ENCODE measurements around the gene RCOR1.
"Not testable (repeated sequence)": the region's sequence is repeated elsewhere in the genome, so short reads cannot be mapped to it uniquely, and the experiment has no call there.

The RCOR1 gene

DNA sequence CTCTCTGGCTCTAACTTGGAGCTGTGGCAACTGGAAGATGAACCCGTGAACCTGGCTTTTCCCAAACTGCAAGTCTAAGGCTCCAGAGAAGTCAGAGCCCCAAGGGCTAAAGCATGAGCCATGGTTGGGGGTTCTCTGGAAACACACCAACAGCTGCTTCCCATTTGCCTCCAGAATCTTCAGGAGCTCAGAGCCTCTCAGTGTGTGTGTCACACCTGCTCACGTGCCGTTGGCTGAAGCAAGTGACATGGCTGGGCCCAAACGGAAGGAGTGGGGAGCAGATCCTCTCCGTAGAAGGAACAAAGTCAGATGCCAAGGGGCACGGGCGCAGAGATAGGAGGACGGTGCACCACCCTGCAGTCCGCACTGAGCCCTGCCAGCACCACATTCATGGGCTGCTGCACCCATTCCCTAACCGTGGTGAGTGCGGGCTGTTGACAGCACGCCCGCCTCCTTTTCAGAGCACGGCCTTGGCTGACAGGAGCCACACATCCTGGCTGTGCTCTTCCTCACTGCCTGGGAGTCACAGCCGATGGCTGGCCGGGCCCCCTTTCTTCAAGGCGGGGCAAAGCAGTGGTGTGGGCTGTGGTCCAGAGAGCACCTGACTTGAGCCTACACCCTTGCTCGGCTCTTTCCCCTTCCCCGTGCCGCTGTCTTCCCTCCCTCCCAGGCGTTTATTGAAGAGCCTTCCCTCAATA, 168.2 kb downstream of the RCOR1 start:
- Histone ChIP-seq H3K9me3 (ENCODE audit: control insufficient read depth, low read length) (no peaks in the 10 kb centered on the region), H3K4me3 (ENCODE audit: low read length) (no peak overlapping the region), H3K36me3 (ENCODE audit: control insufficient read depth, insufficient read depth, low read length) (no peaks in the 10 kb centered on the region), H3K9ac (ENCODE audit: low read length) (no peak overlapping the region), H3K4me1 (ENCODE audit: control insufficient read depth, insufficient read depth, low read length) (peaks cover 11% of the 10 kb centered on the region), H3K27me3 (ENCODE audit: control insufficient read depth, insufficient read depth, low read length) (peaks cover 17% of the 10 kb centered on the region)

DNA sequence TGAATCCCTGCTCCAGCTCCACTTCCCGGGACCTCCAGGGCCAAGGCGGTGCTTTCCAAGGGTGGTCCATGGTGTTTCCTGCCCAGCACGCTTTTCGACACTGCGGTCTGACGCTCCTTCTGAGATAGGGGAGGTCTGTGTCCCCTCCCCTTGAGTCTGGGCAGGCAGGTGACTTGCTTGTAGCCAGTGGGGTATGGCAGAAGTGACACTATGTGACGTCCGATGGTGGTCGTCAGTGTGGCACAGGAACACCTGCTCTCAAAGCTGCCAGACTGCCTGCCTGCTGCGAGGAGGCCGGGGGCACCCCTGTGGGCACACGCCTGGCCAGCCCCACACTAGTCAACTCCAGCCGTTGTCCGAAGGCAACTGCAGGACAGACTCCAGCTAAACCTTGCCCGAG, 168.8 kb downstream of the RCOR1 start:
- Histone ChIP-seq H3K36me3 (ENCODE audit: control insufficient read depth, insufficient read depth, low read length) (no peaks in the 10 kb centered on the region), H3K4me3 (ENCODE audit: low read length) (no peak overlapping the region), H3K4me1 (ENCODE audit: control insufficient read depth, insufficient read depth, low read length) (peaks cover 11% of the 10 kb centered on the region), H3K27me3 (ENCODE audit: control insufficient read depth, insufficient read depth, low read length) (peaks cover 17% of the 10 kb centered on the region), H3K9me3 (ENCODE audit: control insufficient read depth, low read length) (no peaks in the 10 kb centered on the region), H3K9ac (ENCODE audit: low read length) (no peak overlapping the region)

DNA sequence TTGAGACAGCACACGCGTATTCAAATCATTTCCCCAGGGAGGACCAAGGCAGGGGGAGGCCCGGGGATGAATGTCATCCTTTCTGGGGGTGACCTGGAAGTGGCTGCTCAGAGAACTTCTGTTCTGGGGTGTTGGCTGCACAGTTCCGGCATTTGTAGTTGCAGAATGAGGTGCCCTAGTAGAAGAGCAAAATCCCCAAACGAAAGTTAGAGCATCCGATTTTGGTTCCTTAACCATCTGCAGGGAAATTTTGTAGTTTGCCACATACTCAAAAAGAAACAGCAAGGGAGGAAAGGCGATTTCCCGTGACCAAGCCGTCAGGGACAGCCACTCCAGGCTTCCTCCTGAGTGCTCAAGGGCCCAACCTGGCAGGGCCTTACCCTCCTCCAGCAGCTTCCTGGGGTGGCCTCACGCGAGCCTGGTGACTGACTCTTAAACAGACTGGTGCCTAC, 171.8 kb downstream of the RCOR1 start:
- Histone ChIP-seq H3K4me1 (ENCODE audit: control insufficient read depth, insufficient read depth, low read length) (peaks cover 11% of the 10 kb centered on the region), H3K4me3 (ENCODE audit: low read length) (no peak overlapping the region), H3K9me3 (ENCODE audit: control insufficient read depth, low read length) (no peaks in the 10 kb centered on the region), H3K9ac (ENCODE audit: low read length) (no peak overlapping the region), H3K36me3 (ENCODE audit: control insufficient read depth, insufficient read depth, low read length) (no peaks in the 10 kb centered on the region), H3K27me3 (ENCODE audit: control insufficient read depth, insufficient read depth, low read length) (peaks cover 17% of the 10 kb centered on the region)

DNA sequence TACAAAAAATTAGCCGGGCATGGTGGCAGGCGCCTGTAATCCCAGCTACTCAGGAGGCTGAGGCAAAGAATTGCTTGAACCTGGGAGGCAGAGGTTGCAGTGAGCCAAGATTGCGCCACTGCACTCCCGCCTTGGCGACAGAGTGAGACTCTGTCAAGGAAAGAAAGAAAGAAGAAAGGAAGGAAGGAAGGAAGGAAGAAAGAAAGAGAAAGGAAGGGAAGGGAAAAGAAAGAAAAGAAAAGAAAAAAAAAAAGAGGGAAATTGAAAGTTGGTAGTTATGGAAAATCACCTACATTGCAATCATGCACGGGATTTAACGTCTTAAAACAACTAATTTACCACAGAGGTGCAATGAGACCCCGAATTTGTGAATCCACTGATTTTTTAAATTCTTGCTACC, 173.3 kb downstream of the RCOR1 start:
- H3K9ac ChIP-seq (ENCODE audit: low read length); H3K4me3 ChIP-seq (ENCODE audit: low read length); H3K36me3 ChIP-seq (ENCODE audit: control insufficient read depth, insufficient read depth, low read length); H3K4me1 ChIP-seq (ENCODE audit: control insufficient read depth, insufficient read depth, low read length); H3K9me3 ChIP-seq (ENCODE audit: control insufficient read depth, low read length): not testable (repeated sequence)
- peaks cover 11% of the 10 kb centered on the region for H3K27me3 ChIP-seq (ENCODE audit: control insufficient read depth, insufficient read depth, low read length)

DNA sequence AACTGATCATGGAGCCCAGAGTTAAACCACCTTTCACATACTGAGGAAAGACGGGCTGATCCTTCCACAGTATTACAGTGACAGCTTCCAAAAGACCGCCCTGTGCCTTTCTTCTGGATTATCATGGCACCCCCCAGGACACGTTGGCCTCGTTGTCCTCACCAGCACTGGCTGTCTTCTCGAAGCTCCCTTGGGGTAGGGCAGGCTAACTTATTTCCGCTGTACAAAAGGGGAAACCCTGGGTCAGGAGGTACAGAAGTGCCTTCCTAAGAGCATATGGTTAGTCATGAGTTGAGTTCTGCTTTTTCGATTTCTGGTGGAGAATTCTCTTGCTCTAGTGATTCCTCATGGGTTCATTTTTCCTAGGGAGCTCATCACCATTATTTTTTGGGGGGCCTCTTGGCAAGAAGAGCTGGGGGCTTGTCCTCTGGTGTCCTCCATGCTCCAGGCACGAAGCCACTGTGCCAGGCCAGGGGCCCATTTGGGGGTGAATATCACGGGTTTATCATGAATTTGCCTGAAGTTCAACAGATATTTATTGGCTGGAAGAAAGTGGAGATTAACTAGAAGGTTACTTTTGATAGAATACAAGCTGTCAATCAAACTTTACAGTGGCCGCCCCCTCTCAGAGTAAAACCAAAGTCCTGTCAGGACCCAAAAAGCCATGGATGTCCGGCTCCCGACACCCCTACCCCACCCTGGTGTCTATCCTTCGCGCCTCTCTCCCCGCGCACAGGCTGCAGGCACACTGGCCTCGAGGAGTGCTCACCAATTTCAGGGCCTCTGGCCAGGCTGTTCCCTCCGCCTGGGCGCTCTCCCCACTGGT, 176.0 kb downstream of the RCOR1 start:
- Histone ChIP-seq H3K9me3 (ENCODE audit: control insufficient read depth, low read length) (no peaks in the 10 kb centered on the region), H3K36me3 (ENCODE audit: control insufficient read depth, insufficient read depth, low read length) (no peaks in the 10 kb centered on the region), H3K9ac (ENCODE audit: low read length) (no peak overlapping the region)

DNA sequence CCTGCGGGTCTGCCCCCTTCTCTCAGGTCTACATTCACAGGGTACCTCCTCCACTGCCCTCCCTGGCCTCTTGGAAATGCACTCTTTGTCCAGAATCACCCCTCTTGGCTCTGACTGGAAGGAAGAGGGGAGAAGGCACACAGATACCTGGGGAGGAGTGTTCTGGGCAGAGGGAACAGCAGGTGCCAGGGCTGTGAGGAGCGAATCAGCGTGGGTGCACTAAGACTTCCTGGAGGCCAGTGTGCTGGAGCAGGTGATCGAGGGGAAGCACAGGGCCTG, 176.5 kb downstream of the RCOR1 start:
- Histone ChIP-seq H3K4me1 (ENCODE audit: control insufficient read depth, insufficient read depth, low read length) (no peaks in the 10 kb centered on the region), H3K27me3 (ENCODE audit: control insufficient read depth, insufficient read depth, low read length) (no peaks in the 10 kb centered on the region), H3K9me3 (ENCODE audit: control insufficient read depth, low read length) (no peaks in the 10 kb centered on the region), H3K4me3 (ENCODE audit: low read length) (no peak overlapping the region), H3K9ac (ENCODE audit: low read length) (no peak overlapping the region), H3K36me3 (ENCODE audit: control insufficient read depth, insufficient read depth, low read length) (no peaks in the 10 kb centered on the region)

More for the DNA sequence above, 176.0 kb downstream of the RCOR1 start:
- H3K4me3 ChIP-seq (ENCODE audit: low read length) = no peak overlapping the region
- H3K4me1 ChIP-seq (ENCODE audit: control insufficient read depth, insufficient read depth, low read length) = no peaks in the 10 kb centered on the region
- H3K27me3 ChIP-seq (ENCODE audit: control insufficient read depth, insufficient read depth, low read length) = no peaks in the 10 kb centered on the region

DNA sequence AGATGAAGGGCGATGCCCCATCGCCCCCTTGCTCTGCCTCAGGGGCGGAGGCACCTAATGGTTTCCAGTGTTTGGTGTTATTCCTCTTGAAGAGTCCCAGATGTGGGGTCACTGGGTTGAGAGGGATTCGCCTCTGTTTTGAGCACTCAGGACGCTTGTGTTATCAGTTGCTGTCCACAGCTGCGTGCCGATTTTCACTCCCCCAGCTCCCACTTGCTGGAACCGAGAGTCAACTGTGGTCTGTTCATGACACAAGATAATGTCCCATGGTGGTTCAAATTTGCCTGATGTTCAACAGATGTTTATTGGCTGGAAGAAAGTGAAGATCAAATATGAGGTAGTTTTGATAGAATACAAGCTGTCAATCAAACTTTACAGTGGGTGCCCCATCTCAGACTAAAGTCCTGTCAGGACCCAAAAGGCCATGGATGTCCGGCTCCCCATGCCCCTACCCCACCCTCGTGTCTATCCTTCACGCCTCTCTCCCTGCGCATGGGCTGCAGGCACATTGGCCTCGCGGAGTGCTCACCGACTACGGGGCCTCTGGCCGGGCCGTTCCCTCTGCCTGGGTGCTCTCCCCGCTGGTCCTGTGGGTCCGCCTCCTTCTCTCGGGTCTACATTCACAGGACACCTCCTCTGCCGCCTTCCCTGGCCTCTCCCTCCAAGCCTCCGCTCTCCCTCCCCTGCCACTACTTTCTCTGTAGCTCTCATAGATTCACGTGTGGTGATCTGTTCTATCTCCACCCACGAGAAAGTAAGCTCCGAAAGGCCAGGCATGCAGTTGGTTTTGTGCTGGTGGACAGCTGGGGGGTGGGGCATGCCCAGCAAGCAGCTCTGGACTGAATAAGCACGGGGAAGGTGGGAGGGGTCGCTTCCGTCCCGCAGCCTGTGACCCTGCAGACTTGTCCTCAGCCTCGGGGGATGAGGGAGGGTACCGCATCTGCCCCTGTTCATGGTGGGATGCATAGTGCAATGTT, 178.0 kb downstream of the RCOR1 start:
- H3K9ac ChIP-seq (ENCODE audit: low read length) = no peak overlapping the region
- H3K27me3 ChIP-seq (ENCODE audit: control insufficient read depth, insufficient read depth, low read length) = no peaks in the 10 kb centered on the region
- no peaks in the 10 kb centered on the region for H3K36me3 ChIP-seq (ENCODE audit: control insufficient read depth, insufficient read depth, low read length)
- no peak overlapping the region for H3K4me3 ChIP-seq (ENCODE audit: low read length)
- H3K4me1 ChIP-seq (ENCODE audit: control insufficient read depth, insufficient read depth, low read length) = no peaks in the 10 kb centered on the region
- H3K9me3 ChIP-seq (ENCODE audit: control insufficient read depth, low read length) = no peaks in the 10 kb centered on the region

DNA sequence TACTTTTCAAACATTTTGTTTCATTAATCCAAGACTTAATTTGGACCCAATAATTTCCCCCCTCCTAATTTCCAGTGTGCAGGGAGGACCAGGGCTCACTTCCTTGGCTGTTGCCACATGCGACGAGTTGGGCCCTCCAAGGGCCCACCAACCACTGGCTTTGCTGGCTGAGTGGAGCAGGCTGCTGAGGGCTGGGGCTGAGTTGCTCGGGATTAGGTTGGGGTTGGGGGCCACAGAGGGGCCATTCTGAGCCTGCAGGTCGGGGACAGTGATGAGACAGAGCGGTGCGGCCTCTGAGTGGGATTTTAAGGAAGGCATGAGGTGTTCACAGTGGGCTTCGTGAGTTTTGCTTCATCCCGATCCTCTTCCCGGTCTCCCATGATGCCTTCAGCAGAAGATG, 178.7 kb downstream of the RCOR1 start:
- Histone ChIP-seq H3K36me3 (ENCODE audit: control insufficient read depth, insufficient read depth, low read length) (no peaks in the 10 kb centered on the region), H3K9ac (ENCODE audit: low read length) (no peak overlapping the region), H3K27me3 (ENCODE audit: control insufficient read depth, insufficient read depth, low read length) (no peaks in the 10 kb centered on the region), H3K4me3 (ENCODE audit: low read length) (no peak overlapping the region), H3K4me1 (ENCODE audit: control insufficient read depth, insufficient read depth, low read length) (no peaks in the 10 kb centered on the region), H3K9me3 (ENCODE audit: control insufficient read depth, low read length) (no peaks in the 10 kb centered on the region)

DNA sequence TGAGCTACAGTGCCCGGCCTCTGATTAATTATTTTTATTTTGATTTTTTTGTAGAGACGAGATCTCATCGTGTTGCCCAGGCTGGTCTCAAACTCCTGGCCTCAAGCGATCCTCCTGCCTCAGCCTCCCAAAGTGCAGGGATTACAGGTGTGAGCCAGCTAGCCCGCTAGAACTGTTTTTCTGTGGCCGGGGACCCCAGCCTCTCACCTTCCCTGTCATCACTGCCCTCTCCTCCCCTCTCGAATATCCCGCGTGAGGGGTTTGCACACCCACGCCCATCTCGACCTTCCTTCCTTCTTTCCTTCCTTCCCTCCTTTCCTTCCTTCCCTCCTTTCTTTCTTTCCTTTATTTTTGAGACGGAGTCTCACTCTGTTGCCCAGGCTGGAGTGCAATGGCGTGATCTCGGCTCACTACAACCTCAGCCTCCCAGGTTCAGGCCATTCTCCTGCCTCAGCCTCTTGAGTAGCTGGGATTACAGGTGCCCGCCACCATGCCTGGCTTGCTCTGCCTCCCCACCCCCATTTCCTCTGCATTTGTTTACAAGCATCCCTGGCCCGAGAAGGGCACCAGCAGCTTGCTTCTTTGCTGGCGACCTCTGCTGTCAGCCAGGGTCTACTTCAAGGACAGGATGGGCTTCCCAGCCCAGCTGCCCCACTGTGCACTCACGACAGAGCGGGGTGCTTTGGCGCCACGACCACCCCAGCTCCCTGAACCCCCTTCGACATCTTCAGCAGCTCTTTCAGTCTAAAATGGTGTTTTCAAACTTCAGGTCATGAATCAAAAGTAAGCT, 180.5 kb downstream of the RCOR1 start:
- no peak overlapping the region for H3K9ac ChIP-seq (ENCODE audit: low read length)
- H3K4me3 ChIP-seq (ENCODE audit: low read length) = no peak overlapping the region
- no peaks in the 10 kb centered on the region for H3K36me3 ChIP-seq (ENCODE audit: control insufficient read depth, insufficient read depth, low read length)
- peaks cover 4% of the 10 kb centered on the region for H3K4me1 ChIP-seq (ENCODE audit: control insufficient read depth, insufficient read depth, low read length)
- H3K27me3 ChIP-seq (ENCODE audit: control insufficient read depth, insufficient read depth, low read length) = no peaks in the 10 kb centered on the region
- H3K9me3 ChIP-seq (ENCODE audit: control insufficient read depth, low read length) = no peaks in the 10 kb centered on the region

DNA sequence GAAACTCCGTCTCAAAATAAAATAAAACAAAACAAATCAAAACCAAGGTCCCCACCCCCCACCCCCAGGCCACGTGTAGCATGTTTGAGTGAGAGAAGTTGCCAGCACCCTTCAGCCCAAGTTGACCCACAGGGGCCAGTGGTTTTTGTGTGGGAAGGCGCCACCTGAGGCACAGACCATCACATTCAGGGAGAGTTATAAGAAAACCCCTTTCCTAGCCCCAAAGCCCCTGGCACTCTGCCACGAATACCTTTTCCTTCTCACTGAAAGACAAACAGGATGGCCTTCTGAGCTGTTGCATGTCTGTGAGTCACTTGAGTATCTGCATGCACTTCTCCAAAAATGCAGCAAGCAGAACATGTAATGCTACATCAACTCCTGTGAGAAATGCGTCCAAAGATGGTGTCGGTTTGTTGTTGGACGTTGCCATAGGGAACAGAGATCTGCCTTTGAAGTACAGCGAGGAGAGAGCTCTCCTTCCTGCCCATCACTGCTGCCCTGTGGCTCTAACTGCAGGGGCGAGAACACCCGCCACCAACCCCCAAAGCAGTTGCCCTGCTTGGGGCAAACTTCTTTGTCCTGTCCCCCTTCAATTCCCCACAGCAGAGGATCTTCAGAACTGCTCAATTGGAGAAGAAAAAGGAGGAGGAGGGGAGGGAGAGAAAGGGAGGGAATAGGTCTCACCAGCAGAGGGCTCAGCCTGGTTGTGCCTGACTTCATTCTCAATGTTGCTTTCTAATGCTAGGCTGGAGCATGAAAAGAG, 182.1 kb downstream of the RCOR1 start:
- Histone ChIP-seq H3K9ac (ENCODE audit: low read length) (no peak overlapping the region), H3K9me3 (ENCODE audit: control insufficient read depth, low read length) (no peaks in the 10 kb centered on the region), H3K4me3 (ENCODE audit: low read length) (no peak overlapping the region), H3K36me3 (ENCODE audit: control insufficient read depth, insufficient read depth, low read length) (no peaks in the 10 kb centered on the region), H3K27me3 (ENCODE audit: control insufficient read depth, insufficient read depth, low read length) (no peaks in the 10 kb centered on the region), H3K4me1 (ENCODE audit: control insufficient read depth, insufficient read depth, low read length) (peaks cover 4% of the 10 kb centered on the region)

Measured in mucosa of stomach (tissue), 1 donor.